Trophoblast cell (in vitro differentiated cells and primary cell): ENCODE data around the gene DNLZ.

Experiments
- DNase-seq, 2 donors: peaks; one replicate each; pipeline ENCODE4 v3.0.0-alpha.2; 2016
- H2AFZ ChIP-seq: 2 replicates; pipeline ENCODE4 v1.6.1; 2013; ENCODE audit warnings: low read length, moderate library complexity, mild to moderate bottlenecking; ENCODE audit not compliant: insufficient read depth, poor library complexity
- H2AK5ac ChIP-seq: 2 replicates; pipeline ENCODE4 v1.6.1; 2013; ENCODE audit warnings: mild to moderate bottlenecking, low read length
- H2BK120ac ChIP-seq: 2 replicates; pipeline ENCODE4 v1.6.1; 2013; ENCODE audit warnings: low read length, mild to moderate bottlenecking, moderate library complexity; ENCODE audit not compliant: insufficient read depth, poor library complexity
- H2BK12ac ChIP-seq: 2 replicates; pipeline ENCODE4 v1.6.1; 2013; ENCODE audit warnings: mild to moderate bottlenecking, low read length, moderate library complexity
- H2BK5ac ChIP-seq: 2 replicates; pipeline ENCODE4 v1.6.1; 2013; ENCODE audit warnings: low read length, low read depth, moderate library complexity, mild to moderate bottlenecking; ENCODE audit not compliant: poor library complexity
- H3K14ac ChIP-seq: 2 replicates; pipeline ENCODE4 v1.6.1; 2013; ENCODE audit warnings: mild to moderate bottlenecking, low read length
- H3K18ac ChIP-seq: 2 replicates; pipeline ENCODE4 v1.6.1; 2013; ENCODE audit warnings: mild to moderate bottlenecking, low read length
- H3K23ac ChIP-seq: 2 replicates; pipeline ENCODE4 v1.6.1; 2013; ENCODE audit warnings: low read length
- H3K27ac ChIP-seq: 2 replicates; pipeline ENCODE4 v1.5.1; 2013; ENCODE audit warnings: low read depth, mild to moderate bottlenecking, inconsistent platforms, low read length, moderate library complexity
- H3K27me3 ChIP-seq: 2 replicates; pipeline ENCODE4 v1.6.1; 2013; ENCODE audit warnings: inconsistent platforms, mild to moderate bottlenecking, low read length, moderate library complexity; ENCODE audit not compliant: insufficient read depth
- H3K36me3 ChIP-seq, 2 experiments: 1 replicate in 1 of 2; 2 replicates in 1 of 2; pipeline ENCODE4 v1.6.1; 2013; ENCODE audit warnings: low read length in 2 of 2, mild to moderate bottlenecking in 2 of 2, moderate library complexity in 1 of 2; ENCODE audit not compliant: insufficient read depth in 2 of 2, control insufficient read depth in 1 of 2
- H3K4ac ChIP-seq: 2 replicates; pipeline ENCODE4 v1.6.1; 2013; ENCODE audit warnings: low read depth, mild to moderate bottlenecking, low read length, moderate library complexity
- H3K4me1 ChIP-seq, 2 experiments: 1 replicate in 1 of 2; 2 replicates in 1 of 2; pipeline ENCODE4 v1.6.1; 2013; ENCODE audit warnings: low read length in 2 of 2, mild to moderate bottlenecking in 2 of 2, moderate library complexity in 1 of 2; ENCODE audit not compliant: insufficient read depth in 2 of 2, control insufficient read depth in 1 of 2
- H3K4me2 ChIP-seq: 2 replicates; pipeline ENCODE4 v1.6.1; 2013; ENCODE audit warnings: inconsistent platforms, mild to moderate bottlenecking, low read length, moderate library complexity
- H3K4me3 ChIP-seq: 2 replicates; pipeline ENCODE4 v1.5.1; 2013; ENCODE audit warnings: mild to moderate bottlenecking, low read depth, low read length, inconsistent platforms
- H3K79me1 ChIP-seq: one replicate; pipeline ENCODE4 v1.6.1; 2013; ENCODE audit warnings: low read length
- H3K79me2 ChIP-seq: 2 replicates; pipeline ENCODE4 v1.6.1; 2013; ENCODE audit warnings: low read length, mild to moderate bottlenecking; ENCODE audit not compliant: control insufficient read depth, insufficient read depth, poor library complexity
- H3K9ac ChIP-seq: 2 replicates; pipeline ENCODE4 v1.6.1; 2013; ENCODE audit warnings: mild to moderate bottlenecking, low read length
- H3K9me3 ChIP-seq: 2 replicates; pipeline ENCODE4 v1.6.1; 2013; ENCODE audit warnings: low read depth, mild to moderate bottlenecking, control low read depth, inconsistent platforms, low read length; ENCODE audit not compliant: insufficient read depth
- H4K12ac ChIP-seq: 2 replicates; pipeline ENCODE4 v1.6.1; 2013; ENCODE audit warnings: low read depth, mild to moderate bottlenecking, low read length, moderate library complexity
- H4K8ac ChIP-seq: 2 replicates; pipeline ENCODE4 v1.6.1; 2013; ENCODE audit warnings: low read depth, mild to moderate bottlenecking, low read length, moderate library complexity
- H4K91ac ChIP-seq: one replicate; pipeline ENCODE4 v1.6.1; 2013; ENCODE audit warnings: low read depth, mild to moderate bottlenecking, low read length, moderate library complexity
- WGBS: extraction: QIAGEN DNeasy Blood & Tissue Kit; methylation state at CpG from one replicate; pipeline ENCODE4 v1.1.7; 2013; ENCODE audit warnings: missing lambda C conversion rate; ENCODE audit not compliant: insufficient read length, insufficient coverage; ENCODE audit errors: extremely low coverage; 5-methylcytosine and 5-hydroxymethylcytosine counted together

The DNLZ gene

DNA sequence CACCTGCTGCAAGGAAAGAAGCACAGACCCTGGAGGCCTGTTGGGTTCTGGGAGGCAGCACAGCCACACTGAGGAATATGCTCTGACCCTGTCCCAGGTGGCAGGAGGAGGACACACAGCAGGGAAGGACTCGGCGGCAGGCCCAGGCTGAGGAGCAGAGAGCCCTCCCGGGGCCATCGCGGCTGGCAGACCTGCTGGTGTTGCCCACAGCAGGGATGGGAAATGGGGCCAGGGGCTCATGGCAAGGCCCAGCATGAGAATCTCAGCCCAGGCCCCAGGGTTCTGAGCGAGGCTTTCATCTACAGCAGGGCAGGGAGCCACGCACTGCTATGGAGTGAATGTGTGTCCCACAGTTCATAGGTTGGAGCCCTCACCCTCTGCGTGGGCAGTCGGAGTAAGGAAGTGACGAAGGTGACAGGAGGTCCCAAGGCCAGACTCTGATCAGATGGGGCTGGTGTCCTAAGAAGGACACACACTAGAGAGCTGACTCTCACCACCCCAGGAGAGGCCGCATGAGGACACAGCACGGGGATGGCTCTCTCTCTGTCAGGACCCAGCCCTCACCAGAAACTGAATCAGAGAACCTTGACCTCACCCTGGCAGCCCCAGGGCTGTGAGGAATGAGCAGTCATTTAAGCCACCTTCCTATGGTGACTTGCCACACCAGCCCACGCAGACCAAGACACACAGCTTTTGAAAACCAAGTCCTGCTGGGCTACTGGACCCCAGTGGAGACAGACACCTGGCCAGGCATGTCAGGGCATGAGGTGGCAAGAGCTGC, 46.5 kb downstream of the DNLZ start:
- Histone ChIP-seq H3K79me2 (no peaks in the 10 kb centered on the region), H3K4ac (no peak overlapping the region), H2BK120ac (no peak overlapping the region), H4K12ac (no peak overlapping the region), H2AFZ (no peak overlapping the region), H2BK12ac (no peak overlapping the region), H3K4me1 (no peaks in the 10 kb centered on the region), H4K8ac (no peak overlapping the region), H3K4me3 (no peak overlapping the region), H3K4me2 (no peak overlapping the region), H2AK5ac (no peak overlapping the region), H2BK5ac (no peak overlapping the region), H3K23ac (no peak overlapping the region), H3K27ac (no peak overlapping the region), H3K36me3 (no peaks in the 10 kb centered on the region), H3K9ac (no peak overlapping the region), H3K9me3 (peaks cover 16% of the 10 kb centered on the region), H3K18ac (no peak overlapping the region), H4K91ac (no peak overlapping the region), H3K27me3 (no peaks in the 10 kb centered on the region), H3K14ac (no peak overlapping the region), H3K79me1 (peaks cover 1% of the 10 kb centered on the region)
- no peak for DNase-seq
- WGBS, result no CpG with 5 or more reads among the region's 13 CpGs

DNA sequence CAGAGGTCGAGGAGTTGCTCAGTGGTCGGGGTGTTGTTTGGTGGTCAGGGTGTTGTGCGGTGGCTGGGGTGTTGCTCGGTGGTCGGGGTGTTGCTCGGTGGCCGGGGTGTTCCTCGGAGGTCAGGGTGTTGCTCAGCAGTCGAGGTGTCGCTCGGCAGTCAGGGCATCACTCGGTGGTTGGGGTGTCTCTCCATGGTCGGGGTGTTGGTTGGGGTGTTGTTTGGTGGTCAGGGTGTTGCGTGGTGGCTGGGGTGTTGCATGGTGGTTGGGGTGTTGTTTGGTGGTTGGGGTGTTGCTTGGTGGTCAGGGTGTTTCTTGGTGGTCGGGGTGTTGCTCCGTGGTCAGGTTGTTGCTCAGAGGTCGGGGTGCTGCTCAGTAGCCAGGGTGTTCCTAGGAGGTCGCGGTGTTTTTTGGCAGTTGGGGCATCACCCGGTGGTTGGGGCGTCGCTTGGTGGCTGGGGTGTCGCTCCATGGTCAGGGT, 47.2 kb downstream of the DNLZ start:
- H3K14ac ChIP-seq, result no peak overlapping the region
- no peak overlapping the region for H3K23ac ChIP-seq
- no peak overlapping the region for H2AK5ac ChIP-seq
- no peaks in the 10 kb centered on the region for H3K79me1 ChIP-seq
- peaks cover 15% of the 10 kb centered on the region for H3K9me3 ChIP-seq
- DNase-seq, result no peak
- H3K27ac ChIP-seq, result no peak overlapping the region
- no peak overlapping the region for H3K18ac ChIP-seq
- H3K27me3 ChIP-seq, result no peaks in the 10 kb centered on the region
- H3K4me3 ChIP-seq, result no peak overlapping the region
- H4K8ac ChIP-seq, result no peak overlapping the region
- no peaks in the 10 kb centered on the region for H3K36me3 ChIP-seq
- no peak overlapping the region for H3K4ac ChIP-seq
- H3K79me2 ChIP-seq, result no peaks in the 10 kb centered on the region
- H2BK12ac ChIP-seq, result no peak overlapping the region
- H2BK5ac ChIP-seq, result no peak overlapping the region
- H2BK120ac ChIP-seq, result no peak overlapping the region
- H4K91ac ChIP-seq, result no peak overlapping the region
- no peak overlapping the region for H2AFZ ChIP-seq
- WGBS, result no CpG with 5 or more reads among the region's 23 CpGs
- no peak overlapping the region for H4K12ac ChIP-seq
- no peak overlapping the region for H3K4me2 ChIP-seq
- H3K4me1 ChIP-seq, result no peaks in the 10 kb centered on the region
- H3K9ac ChIP-seq, result no peak overlapping the region

DNA sequence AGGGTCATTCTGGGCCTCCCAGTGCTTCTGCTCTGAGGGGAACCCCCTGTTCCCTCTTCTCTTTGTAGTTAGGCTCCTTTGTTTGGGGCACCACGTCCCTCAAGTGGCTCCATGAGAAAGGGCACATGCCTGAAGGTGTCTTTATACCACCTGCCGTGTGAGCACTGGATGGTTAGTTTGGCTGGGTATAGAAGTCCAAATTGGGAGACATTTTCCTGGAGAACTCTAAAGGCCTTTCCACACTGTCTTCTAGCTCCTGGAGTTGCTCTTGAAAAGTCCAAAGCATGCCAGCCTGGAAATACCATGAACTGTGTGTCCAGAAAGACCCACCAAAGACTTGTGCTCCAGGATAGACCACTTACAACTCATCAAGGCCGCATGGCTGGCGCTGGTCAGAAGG, 48.6 kb downstream of the DNLZ start:
- H2BK120ac ChIP-seq, result no peak overlapping the region
- H3K23ac ChIP-seq, result no peak overlapping the region
- no peak overlapping the region for H2BK12ac ChIP-seq
- H4K91ac ChIP-seq, result no peak overlapping the region
- no peak overlapping the region for H4K8ac ChIP-seq
- no peak overlapping the region for H3K4me2 ChIP-seq
- H3K36me3 ChIP-seq, result no peaks in the 10 kb centered on the region
- H3K27me3 ChIP-seq, result no peaks in the 10 kb centered on the region
- peaks cover 15% of the 10 kb centered on the region for H3K9me3 ChIP-seq
- no peaks in the 10 kb centered on the region for H3K4me1 ChIP-seq
- H3K79me2 ChIP-seq, result no peaks in the 10 kb centered on the region
- H4K12ac ChIP-seq, result no peak overlapping the region
- no peak overlapping the region for H2AFZ ChIP-seq
- no peak overlapping the region for H3K27ac ChIP-seq
- no peak overlapping the region for H3K4me3 ChIP-seq
- no peak overlapping the region for H3K18ac ChIP-seq
- no CpG with 5 or more reads among the region's 4 CpGs for WGBS
- no peak overlapping the region for H3K4ac ChIP-seq
- H2BK5ac ChIP-seq, result no peak overlapping the region
- H3K79me1 ChIP-seq, result no peaks in the 10 kb centered on the region
- no peak overlapping the region for H3K14ac ChIP-seq
- H2AK5ac ChIP-seq, result no peak overlapping the region
- DNase-seq, result no peak
- no peak overlapping the region for H3K9ac ChIP-seq

DNA sequence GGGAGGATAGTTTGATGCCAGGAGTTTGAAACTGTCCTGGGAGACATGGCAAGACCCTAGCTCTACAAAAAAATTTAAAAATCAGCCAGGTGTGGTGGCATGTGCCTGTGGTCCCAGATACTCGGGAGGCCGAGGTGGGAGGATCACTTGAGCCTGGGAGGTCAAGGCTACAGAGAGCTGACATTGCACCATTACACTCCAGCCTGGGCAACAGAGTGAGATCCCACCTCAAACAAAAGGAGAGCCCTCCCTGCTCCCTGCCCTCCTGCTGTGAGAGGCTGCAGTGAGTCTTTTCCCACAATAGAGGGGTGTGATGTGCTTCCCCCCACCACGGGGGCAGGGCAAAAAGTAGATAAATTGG, 49.5 kb downstream of the DNLZ start:
- Histone ChIP-seq H3K9ac (no peak overlapping the region), H3K4me3 (no peak overlapping the region), H2BK120ac (no peak overlapping the region), H3K79me1 (no peaks in the 10 kb centered on the region), H3K4me2 (no peak overlapping the region), H3K36me3 (no peaks in the 10 kb centered on the region), H3K27ac (no peak overlapping the region), H3K18ac (no peak overlapping the region), H4K91ac (no peak overlapping the region), H3K9me3 (peaks cover 17% of the 10 kb centered on the region), H3K27me3 (no peaks in the 10 kb centered on the region), H3K23ac (no peak overlapping the region), H2BK12ac (no peak overlapping the region), H3K14ac (no peak overlapping the region), H3K4ac (no peak overlapping the region), H3K79me2 (no peaks in the 10 kb centered on the region), H2BK5ac (no peak overlapping the region), H2AK5ac (no peak overlapping the region), H3K4me1 (no peaks in the 10 kb centered on the region), H2AFZ (no peak overlapping the region), H4K12ac (no peak overlapping the region), H4K8ac (no peak overlapping the region)
- DNase-seq, result no peak
- no CpG with 5 or more reads among the region's 3 CpGs for WGBS
